ENCODE results near the gene CTRL. TPM values are rescaled to one million over a fixed set of nuclear protein-coding genes. Genes with fewer than 3 reads are reported as not detected.

Gene CTRL
- total RNA-seq, 1 experiment from 2014 or later, result 1.3 TPM

DNA sequence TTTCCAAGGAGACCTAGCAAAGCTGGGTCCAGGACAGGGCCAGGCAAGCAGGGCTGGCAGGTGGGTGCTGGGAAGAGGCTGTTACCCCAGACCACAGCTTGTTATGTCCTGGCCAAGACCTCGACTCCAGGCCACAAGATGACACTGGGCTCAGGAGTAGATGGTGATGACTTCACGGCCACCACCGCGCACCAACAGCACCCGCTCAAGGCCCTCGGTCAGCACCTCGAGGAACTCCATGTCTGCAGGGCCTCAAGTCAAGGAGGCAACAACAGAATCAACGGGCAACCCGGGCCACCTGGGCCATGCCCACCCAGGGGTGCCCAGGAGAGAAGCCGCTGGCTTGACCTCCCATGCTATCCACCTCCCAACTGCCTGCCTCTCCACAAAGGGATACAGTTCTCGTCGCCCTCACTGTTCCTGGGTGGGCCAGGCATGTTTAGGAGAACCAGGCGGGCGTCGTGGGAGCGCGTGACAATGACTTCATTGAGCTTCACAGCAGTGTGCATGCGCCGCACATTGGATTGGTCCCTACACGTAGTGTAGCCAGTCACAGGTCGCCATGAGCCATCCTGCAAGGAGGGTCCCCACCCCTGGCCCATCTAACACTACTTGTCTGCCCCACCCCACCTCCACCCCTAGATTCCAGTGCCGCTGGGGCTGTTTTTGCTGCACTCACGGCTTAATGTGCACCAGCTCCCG, 13.2 kb upstream of the CTRL start:
- DNase-seq, result no peak
- POLR2A ChIA-PET (ENCODE audit: unreplicated experiment), result no interaction called here
- CTCF ChIA-PET, result no interaction called here
- Histone ChIP-seq H3K9me2 (ENCODE audit: insufficient read depth) (no peaks in the 10 kb centered on the region), H4K20me1 (ENCODE audit: insufficient read depth) (peaks cover 14% of the 10 kb centered on the region), H3K4me3 (no peak overlapping the region), H3K79me2 (ENCODE audit: low read depth) (no peaks in the 10 kb centered on the region), H3K27me3 (ENCODE audit: insufficient read depth, low read depth) (no peaks in the 10 kb centered on the region), H3K36me3 (ENCODE audit: low read depth) (no peaks in the 10 kb centered on the region), H3K4me1 (replicated peaks; ENCODE audit: insufficient read depth) (no peaks in the 10 kb centered on the region), H2AFZ (no peak overlapping the region), H3K9me3 (ENCODE audit: insufficient read depth, low read depth) (no peaks in the 10 kb centered on the region), H3K4me2 (no peak overlapping the region), H3K27ac (no peak overlapping the region), H3F3A (ENCODE audit: insufficient read depth, low read depth) (peaks cover 14% of the 10 kb centered on the region)
- intact Hi-C loops (cut with micrococcal nuclease; ENCODE audit: unreplicated experiment), result loop anchor here (10.0 kb wide), 1 partner anchor 100 kb away; no protein-coding TSS in a partner anchor
- TF ChIP-seq EZH2 (IDR thresholded peaks at IDR 0.05; ENCODE audit: low read depth), result no peak
- TF ChIP-seq, protein P1, sequence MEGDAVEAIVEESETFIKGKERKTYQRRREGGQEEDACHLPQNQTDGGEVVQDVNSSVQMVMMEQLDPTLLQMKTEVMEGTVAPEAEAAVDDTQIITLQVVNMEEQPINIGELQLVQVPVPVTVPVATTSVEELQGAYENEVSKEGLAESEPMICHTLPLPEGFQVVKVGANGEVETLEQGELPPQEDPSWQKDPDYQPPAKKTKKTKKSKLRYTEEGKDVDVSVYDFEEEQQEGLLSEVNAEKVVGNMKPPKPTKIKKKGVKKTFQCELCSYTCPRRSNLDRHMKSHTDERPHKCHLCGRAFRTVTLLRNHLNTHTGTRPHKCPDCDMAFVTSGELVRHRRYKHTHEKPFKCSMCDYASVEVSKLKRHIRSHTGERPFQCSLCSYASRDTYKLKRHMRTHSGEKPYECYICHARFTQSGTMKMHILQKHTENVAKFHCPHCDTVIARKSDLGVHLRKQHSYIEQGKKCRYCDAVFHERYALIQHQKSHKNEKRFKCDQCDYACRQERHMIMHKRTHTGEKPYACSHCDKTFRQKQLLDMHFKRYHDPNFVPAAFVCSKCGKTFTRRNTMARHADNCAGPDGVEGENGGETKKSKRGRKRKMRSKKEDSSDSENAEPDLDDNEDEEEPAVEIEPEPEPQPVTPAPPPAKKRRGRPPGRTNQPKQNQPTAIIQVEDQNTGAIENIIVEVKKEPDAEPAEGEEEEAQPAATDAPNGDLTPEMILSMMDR (conservative IDR thresholded peaks at IDR 0.05), result no peak
- BruUV-seq (replicated peaks), result no TSS peak

DNA sequence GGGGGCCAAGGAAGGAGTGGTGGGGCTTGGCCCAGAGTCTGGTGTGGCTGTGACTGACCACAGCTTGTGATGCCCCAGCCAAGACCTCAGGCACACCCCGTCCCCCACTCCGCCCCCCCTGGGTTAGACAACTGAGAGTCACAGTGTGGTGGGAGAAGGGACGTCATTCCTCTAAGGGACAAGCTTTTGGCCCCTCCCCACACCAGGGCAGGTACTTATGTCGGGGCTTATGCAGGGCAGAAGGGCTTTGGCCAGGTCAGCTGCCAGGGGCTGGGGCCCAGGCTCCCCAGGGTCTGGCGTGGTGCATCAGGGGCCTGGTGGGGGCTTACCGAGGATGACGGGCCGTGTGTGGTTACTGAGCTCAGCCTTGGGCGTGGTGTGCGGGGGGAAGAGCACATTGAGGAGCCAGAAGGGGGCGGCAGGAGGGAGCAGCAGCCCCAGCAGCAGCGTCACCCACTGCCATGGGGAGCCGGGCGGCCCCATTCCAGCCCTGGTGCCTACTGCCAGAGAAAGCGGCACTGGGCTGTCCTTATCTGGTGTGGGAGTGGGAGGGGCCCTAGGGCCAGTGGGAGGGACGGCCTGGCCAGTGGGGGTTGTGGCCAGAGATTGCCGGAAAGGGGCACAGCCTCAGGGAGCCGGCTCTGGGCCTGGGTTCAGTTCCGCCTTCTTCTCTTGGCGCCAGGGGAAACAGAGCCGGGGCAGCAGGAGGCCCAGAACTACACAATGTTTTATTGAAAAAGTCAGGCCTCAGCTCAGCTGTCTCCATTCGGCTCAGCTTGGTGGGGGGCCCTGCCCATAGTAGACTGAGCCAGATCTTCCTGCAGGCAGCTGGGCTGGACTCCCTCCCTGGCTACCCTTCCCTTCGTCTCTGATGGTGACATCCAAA, 12.2 kb upstream of the CTRL start, which contains the start of gene LCAT:
TSS of gene LCAT (minus strand) at position 502 of the 886 bp plus-strand sequence. CDS start at position 483, 19 bp downstream.
- no peaks in the 10 kb centered on the region for H3K36me3 ChIP-seq (ENCODE audit: low read depth)
- peaks cover 14% of the 10 kb centered on the region for H4K20me1 ChIP-seq (ENCODE audit: insufficient read depth)
- H3K4me1 ChIP-seq (replicated peaks; ENCODE audit: insufficient read depth), result no peaks in the 10 kb centered on the region
- no TSS peak for BruUV-seq (replicated peaks)
- CTCF ChIA-PET, result no interaction called here
- H3F3A ChIP-seq (ENCODE audit: insufficient read depth, low read depth), result peaks cover 17% of the 10 kb centered on the region
- H3K27me3 ChIP-seq (ENCODE audit: insufficient read depth, low read depth), result no peaks in the 10 kb centered on the region
- H3K4me3 ChIP-seq, result no peak within 1 kb of the TSS
- intact Hi-C loops (cut with micrococcal nuclease; ENCODE audit: unreplicated experiment), result loop anchor here (10.0 kb wide), 1 partner anchor 101 kb away; no protein-coding TSS in a partner anchor
- no peaks in the 10 kb centered on the region for H3K9me2 ChIP-seq (ENCODE audit: insufficient read depth)
- POLR2A ChIA-PET (ENCODE audit: unreplicated experiment), result interaction anchor here (0.6 kb wide), 1 partner anchor 836 kb away, joined by 5 read pairs; no protein-coding TSS in a partner anchor
- TF ChIP-seq, protein P1 (conservative IDR thresholded peaks at IDR 0.05), result no peak
- no peak for TF ChIP-seq EZH2 (IDR thresholded peaks at IDR 0.05; ENCODE audit: low read depth)
- DNase-seq, result no peak
- H2AFZ ChIP-seq, result no peak within 1 kb of the TSS
- no peak within 1 kb of the TSS for H3K27ac ChIP-seq
- H3K79me2 ChIP-seq (ENCODE audit: low read depth), result no peaks in the 10 kb centered on the region
- no peaks in the 10 kb centered on the region for H3K9me3 ChIP-seq (ENCODE audit: insufficient read depth, low read depth)
- no peak within 1 kb of the TSS for H3K4me2 ChIP-seq

DNA sequence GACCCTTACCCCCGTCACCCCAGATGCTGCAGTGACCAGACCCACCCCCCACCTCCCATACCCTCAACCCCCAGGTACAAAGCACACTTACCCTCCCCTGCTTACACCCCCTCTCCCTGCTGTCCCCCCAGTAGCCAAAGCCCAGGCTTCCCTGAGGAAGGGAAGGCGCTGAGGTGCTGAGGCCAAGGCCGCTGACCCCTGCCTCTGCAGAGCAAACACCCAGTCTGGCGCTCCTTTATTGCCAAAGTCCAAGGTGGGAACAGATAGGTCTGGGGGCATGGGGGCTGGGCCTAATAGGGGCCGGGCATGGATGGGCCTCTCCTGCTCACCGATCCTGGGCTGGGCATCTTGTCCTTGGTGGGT, 11.6 kb upstream of the CTRL start:
- Histone ChIP-seq H3K27ac (no peak overlapping the region), H4K20me1 (ENCODE audit: insufficient read depth) (peaks cover 14% of the 10 kb centered on the region), H3K4me2 (no peak overlapping the region), H3K9me3 (ENCODE audit: insufficient read depth, low read depth) (no peaks in the 10 kb centered on the region), H3F3A (ENCODE audit: insufficient read depth, low read depth) (peaks cover 20% of the 10 kb centered on the region), H3K4me1 (replicated peaks; ENCODE audit: insufficient read depth) (no peaks in the 10 kb centered on the region), H3K79me2 (ENCODE audit: low read depth) (no peaks in the 10 kb centered on the region), H3K36me3 (ENCODE audit: low read depth) (no peaks in the 10 kb centered on the region), H3K27me3 (ENCODE audit: insufficient read depth, low read depth) (no peaks in the 10 kb centered on the region), H2AFZ (no peak overlapping the region), H3K4me3 (no peak overlapping the region), H3K9me2 (ENCODE audit: insufficient read depth) (no peaks in the 10 kb centered on the region)
- no peak for TF ChIP-seq EZH2 (IDR thresholded peaks at IDR 0.05; ENCODE audit: low read depth)
- TF ChIP-seq, protein P1 (conservative IDR thresholded peaks at IDR 0.05), result no peak
- no peak for DNase-seq
- intact Hi-C loops (cut with micrococcal nuclease; ENCODE audit: unreplicated experiment), result loop anchor here (10.0 kb wide), 1 partner anchor 102 kb away; no protein-coding TSS in a partner anchor
- CTCF ChIA-PET, result no interaction called here
- no TSS peak for BruUV-seq (replicated peaks)
- POLR2A ChIA-PET (ENCODE audit: unreplicated experiment), result no interaction called here
